Hepatocyte (in vitro differentiated cells): ENCODE results near the gene STAC2.

ENCODE experiments used
- CTCF ChIP-seq: fragments of 200-600 bp; sonication (generic); IDR thresholded peaks from 2 replicates; pipeline ENCODE4 v1.5.1; 2016; ENCODE audit warnings: antibody characterized with exemption, mild to moderate bottlenecking; ENCODE audit not compliant: poor library complexity
- EZH2 ChIP-seq: fragments of 200-600 bp; sonication (generic); IDR thresholded peaks from 2 replicates; pipeline ENCODE4 v1.6.1; 2016; ENCODE audit warnings: antibody characterized with exemption, mild to moderate bottlenecking, borderline replicate concordance

GRCh38 chr17:39169518-39169917 lies 56.2 kb downstream of the STAC2 start:
- no peak for TF ChIP-seq CTCF
- TF ChIP-seq EZH2 = no peak
